Measurements from ENCODE around the gene MN1.

The MN1 gene

DNA sequence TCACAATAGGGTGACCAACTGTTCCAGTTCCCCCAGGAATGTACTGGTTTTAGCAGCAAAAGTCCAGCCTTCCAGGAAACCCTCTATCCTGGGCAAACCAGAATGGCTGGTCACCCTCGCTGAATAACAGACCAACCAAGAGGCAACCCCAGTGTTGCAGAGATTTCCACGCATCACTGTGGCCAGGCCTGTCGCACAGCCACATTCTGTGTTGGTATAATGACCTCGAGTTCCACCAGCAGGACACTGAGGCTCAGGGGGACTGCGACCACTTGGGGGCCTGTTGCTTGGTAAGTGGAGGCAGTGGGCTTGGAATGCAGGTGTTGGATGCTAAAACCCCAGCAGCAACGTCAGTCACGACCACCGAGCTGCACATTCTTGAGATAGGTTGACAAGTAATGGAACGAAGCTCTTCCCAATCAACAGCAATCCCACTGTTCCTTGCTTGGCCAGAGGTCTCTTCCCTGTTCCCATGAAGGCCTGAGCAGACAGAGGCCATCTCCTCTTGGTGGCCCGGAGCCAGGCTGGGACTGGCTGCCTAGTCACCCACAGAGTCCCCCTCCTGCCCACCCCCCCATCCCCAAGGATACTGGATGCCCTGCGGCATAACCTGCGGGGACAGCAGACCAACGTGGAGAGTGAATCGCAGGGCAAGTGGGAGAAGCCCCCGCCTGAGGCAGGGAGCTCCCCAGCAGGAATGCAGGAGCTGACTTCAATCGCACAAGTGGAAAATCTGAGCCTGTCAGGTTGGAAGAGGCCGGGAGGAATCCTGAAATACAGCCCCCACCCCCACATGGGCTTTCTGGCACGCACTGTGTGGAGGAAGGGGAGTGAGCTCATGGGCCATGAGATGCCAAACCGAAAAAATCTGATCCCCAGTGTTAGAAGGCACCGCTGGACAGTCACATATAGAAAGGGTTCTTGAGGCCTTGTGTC is 43.4 kb upstream of the MN1 start:
- TF ChIP-seq, protein P1, sequence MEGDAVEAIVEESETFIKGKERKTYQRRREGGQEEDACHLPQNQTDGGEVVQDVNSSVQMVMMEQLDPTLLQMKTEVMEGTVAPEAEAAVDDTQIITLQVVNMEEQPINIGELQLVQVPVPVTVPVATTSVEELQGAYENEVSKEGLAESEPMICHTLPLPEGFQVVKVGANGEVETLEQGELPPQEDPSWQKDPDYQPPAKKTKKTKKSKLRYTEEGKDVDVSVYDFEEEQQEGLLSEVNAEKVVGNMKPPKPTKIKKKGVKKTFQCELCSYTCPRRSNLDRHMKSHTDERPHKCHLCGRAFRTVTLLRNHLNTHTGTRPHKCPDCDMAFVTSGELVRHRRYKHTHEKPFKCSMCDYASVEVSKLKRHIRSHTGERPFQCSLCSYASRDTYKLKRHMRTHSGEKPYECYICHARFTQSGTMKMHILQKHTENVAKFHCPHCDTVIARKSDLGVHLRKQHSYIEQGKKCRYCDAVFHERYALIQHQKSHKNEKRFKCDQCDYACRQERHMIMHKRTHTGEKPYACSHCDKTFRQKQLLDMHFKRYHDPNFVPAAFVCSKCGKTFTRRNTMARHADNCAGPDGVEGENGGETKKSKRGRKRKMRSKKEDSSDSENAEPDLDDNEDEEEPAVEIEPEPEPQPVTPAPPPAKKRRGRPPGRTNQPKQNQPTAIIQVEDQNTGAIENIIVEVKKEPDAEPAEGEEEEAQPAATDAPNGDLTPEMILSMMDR (IDR thresholded peaks at IDR 0.05; ENCODE audit: insufficient read depth, low read depth, low read length, missing control alignments) = no peak
- H3K4me3 ChIP-seq (ENCODE audit: low read length) = no peak overlapping the region
- DNase-seq (ENCODE audit: low read depth) = no peak

DNA sequence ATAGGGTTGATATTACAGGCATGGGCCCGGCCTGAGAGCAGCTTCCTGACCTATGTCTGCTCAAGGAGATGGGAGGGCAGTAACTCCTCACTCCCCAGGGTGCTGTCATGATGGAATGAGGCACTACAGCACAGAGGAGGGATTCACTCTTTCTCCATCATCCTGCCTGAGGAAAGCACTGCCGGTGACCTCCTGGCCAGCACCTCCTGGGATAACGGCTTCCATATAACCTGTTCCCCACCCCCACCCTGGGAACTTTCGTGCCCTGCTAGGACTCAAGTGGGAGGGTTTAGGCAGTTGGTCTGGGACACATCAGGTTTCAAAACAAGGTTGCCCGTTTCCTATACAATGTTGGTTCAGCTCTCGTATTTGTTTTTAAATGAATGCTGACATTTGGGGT is 42.7 kb upstream of the MN1 start:
- TF ChIP-seq, protein P1 (IDR thresholded peaks at IDR 0.05; ENCODE audit: insufficient read depth, low read depth, low read length, missing control alignments) = no peak
- DNase-seq (ENCODE audit: low read depth) = no peak
- H3K4me3 ChIP-seq (ENCODE audit: low read length) = no peak overlapping the region

DNA sequence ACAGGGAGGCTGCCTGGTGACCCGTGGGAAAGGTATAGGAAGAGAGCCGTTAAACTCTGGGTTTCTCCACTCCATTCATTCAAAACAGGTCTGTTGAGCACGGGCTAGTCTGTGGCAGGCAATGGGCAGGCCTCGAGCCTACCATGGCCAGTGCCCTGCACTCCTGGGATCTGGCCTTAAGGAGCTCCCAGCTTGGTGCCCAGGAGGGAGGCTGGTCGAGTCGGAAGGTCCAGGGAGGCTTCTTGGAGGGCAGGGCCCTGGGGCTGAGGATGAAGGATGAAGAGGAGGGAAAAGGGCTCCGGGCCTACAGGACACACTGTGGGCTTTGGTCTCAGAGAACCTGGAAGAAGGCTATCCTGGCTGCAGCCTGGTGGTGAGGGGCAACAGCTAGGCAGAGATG is 41.9 kb upstream of the MN1 start:
- H3K4me3 ChIP-seq (ENCODE audit: low read length) = no peak overlapping the region
- no peak for DNase-seq (ENCODE audit: low read depth)
- TF ChIP-seq, protein P1 (IDR thresholded peaks at IDR 0.05; ENCODE audit: insufficient read depth, low read depth, low read length, missing control alignments) = no peak

DNA sequence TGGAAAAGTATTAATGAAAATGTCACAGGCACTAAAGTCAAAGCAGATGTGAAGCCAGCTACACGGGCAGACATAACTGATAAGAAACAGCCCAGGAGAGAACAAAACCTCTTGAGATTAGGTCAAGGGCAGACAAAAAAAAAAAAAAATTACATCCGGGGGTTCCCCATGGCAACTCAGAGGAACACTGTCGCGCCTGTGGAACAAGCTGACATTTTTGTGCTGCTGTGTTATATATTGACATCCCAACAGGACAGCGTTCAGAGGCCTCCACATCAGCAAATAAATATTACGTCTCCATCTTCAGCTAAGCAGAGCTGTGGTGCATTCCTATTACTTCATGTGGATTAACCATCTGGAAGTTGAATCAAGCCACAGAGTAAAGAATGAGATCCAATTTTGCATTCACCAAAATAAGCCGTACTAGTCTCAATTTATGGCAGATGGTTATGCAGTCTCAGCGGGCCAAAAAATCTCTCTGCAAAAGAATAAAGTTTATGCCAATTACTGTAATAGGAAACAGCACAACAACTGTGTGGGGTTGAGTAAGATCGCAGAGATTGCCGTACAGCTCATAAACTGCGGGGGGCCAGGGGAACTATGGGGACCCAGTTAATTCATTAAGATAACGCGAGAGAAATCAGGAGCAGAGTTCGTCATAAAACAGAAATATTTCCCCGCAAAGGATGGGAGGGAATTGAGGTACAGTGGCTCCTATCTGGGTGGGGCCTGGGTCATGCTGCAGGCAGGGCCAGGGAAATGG is 41.3 kb upstream of the MN1 start:
- TF ChIP-seq, protein P1 (IDR thresholded peaks at IDR 0.05; ENCODE audit: insufficient read depth, low read depth, low read length, missing control alignments) = no peak
- no peak for DNase-seq (ENCODE audit: low read depth)
- no peak overlapping the region for H3K4me3 ChIP-seq (ENCODE audit: low read length)

DNA sequence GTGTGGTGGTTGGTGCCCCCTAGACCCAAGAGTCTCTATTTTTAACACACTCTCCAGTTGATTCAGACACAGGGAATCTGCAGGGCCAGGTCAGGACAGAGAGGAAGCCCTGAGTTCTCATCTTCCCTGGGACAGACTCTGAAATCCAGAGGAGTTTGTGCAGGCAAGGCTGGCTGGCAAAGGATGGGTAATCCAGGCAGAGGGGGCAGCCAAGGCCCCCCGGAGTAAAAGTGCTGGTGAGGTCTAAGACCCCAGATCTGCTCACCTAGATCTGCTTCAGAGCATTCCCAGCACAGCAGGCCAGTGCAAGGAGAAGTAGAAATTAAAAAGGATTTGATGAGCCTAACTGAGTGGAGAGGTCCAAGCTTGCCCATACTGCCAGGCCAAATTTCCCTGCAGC is 40.6 kb upstream of the MN1 start:
- H3K4me3 ChIP-seq (ENCODE audit: low read length) = no peak overlapping the region
- TF ChIP-seq, protein P1 (IDR thresholded peaks at IDR 0.05; ENCODE audit: insufficient read depth, low read depth, low read length, missing control alignments) = no peak
- no peak for DNase-seq (ENCODE audit: low read depth)

DNA sequence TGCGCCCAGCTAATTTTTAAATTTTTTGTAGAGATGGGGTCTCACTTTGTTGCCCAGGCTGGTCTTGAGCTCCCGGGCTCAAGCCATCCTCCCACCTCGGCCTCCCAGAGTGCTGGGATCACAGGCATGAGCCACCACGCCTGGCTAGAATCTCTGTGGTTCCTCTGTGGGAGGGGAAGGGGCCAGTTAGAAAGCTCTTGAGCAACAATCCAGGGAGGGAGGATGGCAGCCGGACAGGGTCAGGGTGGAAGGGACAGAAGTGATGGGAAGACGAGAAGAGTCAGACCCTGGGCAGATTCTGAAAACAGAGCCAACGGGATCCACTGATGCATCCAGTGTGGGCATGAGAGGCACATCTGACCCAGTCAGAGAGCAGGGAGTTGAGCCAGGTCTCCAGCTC is 38.9 kb upstream of the MN1 start:
- H3K4me3 ChIP-seq (ENCODE audit: low read length) = no peak overlapping the region
- DNase-seq (ENCODE audit: low read depth) = no peak
- TF ChIP-seq, protein P1 (IDR thresholded peaks at IDR 0.05; ENCODE audit: insufficient read depth, low read depth, low read length, missing control alignments) = no peak

All from epithelial cell of esophagus (primary cell).